ENCODE measurements around the gene MESP1.
A peak's percentile ranks its signal among the peaks of the same experiment; 100 is the strongest.
"Not testable (repeated sequence)": the region's sequence is repeated elsewhere in the genome, so short reads cannot be mapped to it uniquely, and the experiment has no call there.

Gene MESP1
- 0 to 1.6 (median 0.42) reads per million in 9 experiments for total RNA-seq

DNA sequence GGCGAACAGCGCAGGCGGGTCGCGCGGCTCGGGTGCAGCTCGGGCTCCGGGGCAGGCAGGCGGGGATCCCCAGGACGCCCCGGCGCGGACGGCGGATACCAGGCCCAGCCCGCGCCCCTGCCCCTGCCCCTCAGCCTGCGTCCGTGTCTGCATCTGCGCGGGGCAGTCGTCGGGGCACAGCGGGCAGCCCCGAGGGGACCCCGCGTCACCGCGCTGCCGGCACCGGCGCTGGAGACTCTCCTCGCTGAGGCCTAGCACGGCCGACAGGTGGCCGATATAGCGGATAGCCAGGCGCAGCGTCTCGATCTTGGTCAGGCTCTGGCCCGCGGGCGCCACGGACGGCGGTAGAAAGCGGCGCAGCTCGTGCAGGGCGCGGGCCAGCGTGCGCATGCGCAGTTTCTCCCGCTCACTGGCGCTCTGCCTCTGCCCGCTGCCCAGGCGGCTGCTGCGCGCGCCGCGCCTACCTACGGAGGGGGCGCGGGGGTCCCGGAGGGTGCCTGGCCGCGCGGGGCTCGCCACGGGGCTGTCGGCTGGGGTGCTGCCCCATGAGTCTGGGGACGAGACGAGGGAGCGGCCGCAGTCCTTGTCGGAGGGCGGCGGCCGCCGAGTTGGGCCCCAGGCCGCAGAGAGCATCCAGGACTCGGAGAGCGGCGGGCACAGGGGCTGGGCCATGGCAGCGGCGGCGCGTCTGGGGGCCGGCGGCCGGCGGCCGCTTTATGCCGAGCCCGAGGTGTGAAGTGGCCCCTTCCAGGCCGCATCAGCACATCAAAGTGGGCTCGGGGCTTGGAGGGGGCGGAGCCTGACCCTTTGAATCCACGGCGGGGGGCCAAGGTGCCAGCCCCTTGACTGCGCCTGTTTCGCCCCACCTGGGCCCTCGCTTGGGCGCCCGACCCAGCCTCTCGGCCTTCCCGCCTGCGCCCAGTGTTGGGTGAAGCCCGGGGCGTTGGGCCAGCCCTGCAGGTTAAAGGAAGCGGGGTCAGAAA is at the start of gene MESP1:
Gene MESP1, minus strand, starts transcription at position 690 of the 983 bp plus-strand sequence. Its CDS starts 18 bp downstream, at position 672.
- peaks cover 3 to 11% of the 10 kb centered on the region in 2 donors for H3K27me3 Mint-ChIP-seq

DNA sequence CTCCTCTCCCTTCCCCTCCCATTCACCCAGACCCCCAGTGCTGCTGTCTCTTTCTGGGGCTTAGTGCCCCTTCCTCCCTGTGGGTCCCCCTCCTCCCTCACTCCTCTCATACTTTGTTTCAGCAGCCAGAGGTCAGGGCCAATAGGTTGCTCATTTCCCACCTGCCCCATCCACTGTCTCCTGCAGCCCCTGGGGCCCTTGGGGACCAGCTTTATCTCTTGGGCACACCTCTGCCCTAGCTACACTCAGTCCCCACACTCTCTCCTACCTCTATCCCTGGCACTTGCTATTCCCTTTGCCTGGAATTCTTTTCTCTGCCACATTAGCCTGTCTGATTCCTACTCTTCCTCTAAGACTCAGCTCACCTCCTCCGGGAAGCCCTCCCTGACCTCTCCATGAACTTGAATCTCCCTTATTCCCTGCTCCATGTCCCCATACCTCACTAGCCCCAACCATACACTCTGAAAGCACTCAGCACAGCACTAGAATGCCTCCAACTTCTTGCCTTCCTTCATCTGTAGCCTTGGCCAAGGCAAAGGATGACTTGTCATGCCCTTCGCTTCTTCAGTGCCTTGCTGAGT is 49.0 kb upstream of the MESP1 start:
- Mint-ChIP-seq H3K9me3 (no peaks in the 10 kb centered on the region), H3K27ac (no peak overlapping the region), H3K4me3 (no peak overlapping the region), H3K4me1 (ENCODE audit: low read depth in 2 of 2) (peaks cover 0 to 3% of the 10 kb centered on the region in 2 donors), H3K27me3 (peaks cover 26 to 52% of the 10 kb centered on the region in 2 donors), H3K36me3 (ENCODE audit: insufficient read depth) (no peaks in the 10 kb centered on the region)
- ATAC-seq (replicated peaks) (no peak), DNase-seq (no peak)

More for the DNA sequence above, at the start of gene MESP1:
- ATAC-seq (replicated peaks) (peak; percentile 89), DNase-seq (peak; percentile 82 to 83 (median 83))
- H3K4me3 Mint-ChIP-seq: peak within 1 kb of the TSS; percentile 78 to 79
- H3K4me1 Mint-ChIP-seq (ENCODE audit: low read depth in 2 of 2): peaks cover 5 to 6% of the 10 kb centered on the region in 2 donors
- peaks cover 10% of the 10 kb centered on the region for H3K36me3 Mint-ChIP-seq (ENCODE audit: insufficient read depth)
- H3K27ac Mint-ChIP-seq: peak within 1 kb of the TSS in 1 of 2 donors; percentile 18
- H3K9me3 Mint-ChIP-seq: no peaks in the 10 kb centered on the region

DNA sequence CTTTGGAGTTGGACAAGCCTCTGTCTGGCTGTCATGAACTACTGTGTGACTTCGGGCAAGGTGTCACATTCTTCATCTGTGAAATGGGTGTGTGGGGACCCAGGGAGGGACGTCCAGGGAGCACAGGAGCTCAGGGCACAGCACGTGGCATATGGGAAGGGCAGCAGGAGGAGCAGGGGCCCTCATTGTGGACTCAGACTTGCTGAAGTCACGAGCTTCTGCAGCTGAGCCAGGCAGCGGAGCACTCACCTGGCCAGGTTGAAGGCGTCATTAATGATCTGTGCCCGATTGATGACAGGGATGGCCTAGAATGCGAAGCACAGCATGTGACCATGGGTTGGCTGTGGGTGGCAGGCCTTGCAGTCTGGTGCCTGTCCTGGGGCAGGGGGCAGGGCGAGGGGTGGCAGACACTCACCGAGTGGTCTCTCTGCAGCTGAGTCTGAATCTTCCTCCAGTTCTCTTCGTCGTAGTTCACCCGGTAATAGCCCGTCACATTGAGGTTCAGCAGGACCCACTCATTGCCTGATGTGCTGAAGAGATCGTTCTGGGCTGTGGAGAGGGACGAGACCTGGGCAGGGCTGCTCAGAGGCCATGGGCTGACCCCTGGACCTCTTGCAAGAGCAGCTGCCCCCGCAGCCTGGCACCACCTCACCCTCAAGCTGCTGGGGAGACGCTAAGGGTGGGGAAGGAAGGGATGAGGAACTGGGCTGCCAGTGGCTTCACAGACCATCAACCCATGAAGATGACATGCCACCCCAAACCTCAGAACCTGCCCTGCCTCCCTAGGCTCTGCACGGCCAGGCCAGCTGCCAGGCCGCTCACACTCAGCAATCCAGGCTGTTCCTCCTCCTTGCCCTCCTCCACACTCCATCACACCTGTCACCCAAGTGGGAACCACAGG is 48.2 kb upstream of the MESP1 start:
- peaks cover 26 to 44% of the 10 kb centered on the region in 2 donors for H3K27me3 Mint-ChIP-seq
- peaks cover 0 to 3% of the 10 kb centered on the region in 2 donors for H3K4me1 Mint-ChIP-seq (ENCODE audit: low read depth in 2 of 2)
- H3K27ac Mint-ChIP-seq: no peak overlapping the region
- H3K36me3 Mint-ChIP-seq (ENCODE audit: insufficient read depth): no peaks in the 10 kb centered on the region
- no peaks in the 10 kb centered on the region for H3K9me3 Mint-ChIP-seq
- ATAC-seq (replicated peaks) (no peak), DNase-seq (no peak)
- H3K4me3 Mint-ChIP-seq: no peak overlapping the region

DNA sequence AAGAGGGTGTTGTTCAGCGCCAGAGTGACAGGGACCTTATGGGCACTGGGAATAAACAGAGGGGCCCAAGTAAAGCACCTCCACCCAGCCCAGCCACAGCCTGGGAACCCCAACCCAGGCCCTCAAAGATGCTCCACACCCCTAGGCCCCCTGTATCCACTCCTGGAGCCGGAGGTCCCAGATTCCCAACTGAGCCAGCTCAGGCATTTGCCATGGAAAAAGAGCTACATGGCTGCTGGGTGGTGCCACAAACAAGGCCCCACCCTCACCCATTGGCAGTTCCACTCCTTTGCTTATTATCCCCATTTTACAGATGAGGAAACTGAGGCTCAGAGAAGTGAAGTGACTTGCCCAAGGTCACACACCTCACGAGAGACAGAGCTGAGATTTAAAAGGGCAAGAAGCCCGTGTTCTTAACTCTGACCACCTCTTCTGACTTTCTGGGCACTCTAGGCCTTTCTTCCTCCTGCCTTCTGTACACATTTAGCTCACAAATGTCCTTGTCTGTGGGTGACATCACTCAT is 46.7 kb upstream of the MESP1 start:
- H3K4me1 Mint-ChIP-seq (ENCODE audit: low read depth in 2 of 2): peaks cover 0 to 3% of the 10 kb centered on the region in 2 donors
- H3K36me3 Mint-ChIP-seq (ENCODE audit: insufficient read depth): no peaks in the 10 kb centered on the region
- no peak overlapping the region for H3K4me3 Mint-ChIP-seq
- DNase-seq (no peak), ATAC-seq (replicated peaks) (no peak)
- no peaks in the 10 kb centered on the region for H3K9me3 Mint-ChIP-seq
- H3K27ac Mint-ChIP-seq: no peak overlapping the region
- peaks cover 21 to 43% of the 10 kb centered on the region in 2 donors for H3K27me3 Mint-ChIP-seq

GRCh38 chr15:89795996-89796395 is 44.9 kb upstream of the MESP1 start:
- no peaks in the 10 kb centered on the region for H3K4me1 Mint-ChIP-seq (ENCODE audit: low read depth in 2 of 2)
- DNase-seq (no peak), ATAC-seq (replicated peaks) (no peak)
- H3K9me3 Mint-ChIP-seq: no peaks in the 10 kb centered on the region
- H3K27me3 Mint-ChIP-seq: peaks cover 10 to 43% of the 10 kb centered on the region in 2 donors
- H3K4me3 Mint-ChIP-seq: no peak overlapping the region
- no peaks in the 10 kb centered on the region for H3K36me3 Mint-ChIP-seq (ENCODE audit: insufficient read depth)
- H3K27ac Mint-ChIP-seq: no peak overlapping the region

GRCh38 chr15:89794627-89795241 is 43.7 kb upstream of the MESP1 start:
- Mint-ChIP-seq H3K9me3 (no peaks in the 10 kb centered on the region), H3K27me3 (peaks cover 13 to 42% of the 10 kb centered on the region in 2 donors), H3K27ac (no peak overlapping the region), H3K4me3 (no peak overlapping the region), H3K4me1 (ENCODE audit: low read depth in 2 of 2) (no peaks in the 10 kb centered on the region), H3K36me3 (ENCODE audit: insufficient read depth) (no peaks in the 10 kb centered on the region)
- DNase-seq (no peak), ATAC-seq (replicated peaks) (no peak)

DNA sequence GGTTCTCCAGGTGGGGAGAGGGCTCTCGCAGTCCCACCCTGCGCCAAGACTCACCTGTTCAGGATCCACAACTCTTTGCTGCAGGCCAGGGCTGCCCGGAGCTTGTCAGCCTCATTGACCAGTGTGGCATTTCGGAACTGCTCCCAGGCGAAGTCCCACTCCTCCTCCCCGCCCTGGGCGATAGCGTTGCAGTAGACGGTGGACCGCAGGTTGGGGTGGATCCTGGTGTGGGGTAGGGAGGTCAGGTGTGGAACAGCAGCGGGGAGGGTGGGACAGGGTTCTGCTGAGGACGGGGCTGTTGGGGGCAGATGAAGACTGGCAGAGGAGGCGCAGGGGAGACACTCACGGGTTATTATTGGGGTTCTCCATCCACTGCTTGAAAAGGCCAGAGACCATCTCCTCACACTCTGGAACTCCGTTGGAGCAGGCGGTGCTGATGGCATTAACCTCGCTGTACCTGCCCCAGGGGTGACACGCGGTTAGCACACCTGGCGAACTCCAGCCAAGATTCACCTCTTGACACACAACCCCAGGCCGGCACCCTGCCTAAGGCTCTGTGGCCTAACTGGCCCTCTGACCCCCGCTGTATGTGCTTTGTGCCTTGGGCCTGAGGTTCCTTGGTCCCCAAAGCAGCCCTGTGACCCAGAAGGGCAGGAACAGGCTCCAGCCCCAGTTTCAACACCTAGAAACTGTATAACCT is 41.2 kb upstream of the MESP1 start:
- H3K9me3 Mint-ChIP-seq: peaks cover 5 to 7% of the 10 kb centered on the region in 2 donors

DNA sequence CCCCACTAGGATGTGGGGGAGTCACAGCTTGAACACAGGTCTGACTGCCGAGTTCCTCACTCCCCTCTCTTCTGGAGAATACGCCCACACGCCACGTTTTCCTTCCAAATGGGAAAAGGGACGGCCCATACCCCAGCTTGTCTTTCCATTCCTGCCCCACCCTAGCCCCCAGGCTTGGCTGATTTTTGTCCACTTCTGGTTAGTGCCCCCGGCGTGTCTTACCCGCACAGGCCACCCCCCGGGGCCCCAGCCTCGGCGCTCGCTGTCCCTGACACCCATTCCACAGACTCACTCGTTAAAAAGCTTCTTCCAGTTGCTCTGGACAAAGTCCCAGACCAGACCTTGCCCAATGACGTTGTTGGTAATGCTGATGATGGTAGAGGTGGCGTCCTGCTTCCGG is 39.6 kb upstream of the MESP1 start:
- Mint-ChIP-seq H3K27me3 (peaks cover 24 to 46% of the 10 kb centered on the region in 2 donors), H3K36me3 (ENCODE audit: insufficient read depth) (no peaks in the 10 kb centered on the region), H3K27ac (no peak overlapping the region), H3K4me3 (no peak overlapping the region), H3K9me3 (peaks cover 5 to 7% of the 10 kb centered on the region in 2 donors), H3K4me1 (ENCODE audit: low read depth in 2 of 2) (no peaks in the 10 kb centered on the region)
- no peak for DNase-seq
- ATAC-seq (replicated peaks): no peak

More for the DNA sequence above, 41.2 kb upstream of the MESP1 start:
- Mint-ChIP-seq H3K27ac (no peak overlapping the region), H3K4me3 (no peak overlapping the region), H3K27me3 (peaks cover 21 to 46% of the 10 kb centered on the region in 2 donors), H3K36me3 (ENCODE audit: insufficient read depth) (no peaks in the 10 kb centered on the region), H3K4me1 (ENCODE audit: low read depth in 2 of 2) (no peaks in the 10 kb centered on the region)
- no peak for DNase-seq
- no peak for ATAC-seq (replicated peaks)

DNA sequence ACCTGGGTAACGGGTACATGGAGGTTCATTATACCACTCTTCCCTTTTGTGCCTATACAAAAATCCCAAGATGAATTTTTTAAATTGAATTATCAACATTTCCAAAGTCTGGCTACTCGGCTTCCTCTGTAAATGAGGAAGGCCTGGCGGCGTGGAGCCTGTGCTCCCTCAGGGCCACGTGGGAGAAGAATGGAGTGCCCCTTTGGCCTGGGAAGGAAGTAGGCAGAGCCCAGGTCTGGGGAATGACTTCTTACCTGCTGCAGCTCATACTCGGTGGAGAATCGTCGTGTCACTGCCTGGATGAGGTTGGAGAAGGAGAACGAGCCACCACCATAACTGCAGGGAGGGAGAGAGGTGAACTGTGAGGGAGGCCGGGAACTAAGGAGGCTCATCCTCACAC is 39.2 kb upstream of the MESP1 start:
- H3K9me3 Mint-ChIP-seq: peaks cover 5 to 7% of the 10 kb centered on the region in 2 donors
- ATAC-seq (replicated peaks) (no peak), DNase-seq (no peak)
- H3K4me3 Mint-ChIP-seq: no peak overlapping the region
- peaks cover 28 to 46% of the 10 kb centered on the region in 2 donors for H3K27me3 Mint-ChIP-seq
- no peak overlapping the region for H3K27ac Mint-ChIP-seq
- H3K4me1 Mint-ChIP-seq (ENCODE audit: low read depth in 2 of 2): no peaks in the 10 kb centered on the region
- no peaks in the 10 kb centered on the region for H3K36me3 Mint-ChIP-seq (ENCODE audit: insufficient read depth)

DNA sequence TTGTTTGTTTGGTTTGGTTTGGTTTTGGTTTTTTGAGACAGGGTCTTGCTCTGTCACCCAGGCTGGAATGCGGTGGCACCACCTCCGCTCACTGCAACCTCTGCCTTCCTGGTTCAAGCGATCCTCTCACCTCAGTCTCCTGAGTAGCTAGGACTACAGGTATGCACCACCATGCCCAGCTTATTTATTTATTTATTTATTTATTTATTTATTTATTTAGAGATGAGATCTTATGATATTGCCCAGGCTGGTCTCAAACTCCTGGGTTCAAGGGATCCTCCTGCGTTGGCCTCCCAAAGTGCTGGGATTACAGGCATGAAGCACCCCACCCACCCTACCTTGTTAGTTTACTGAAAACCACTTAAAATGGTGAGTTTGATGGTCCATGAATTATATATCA is 37.5 kb upstream of the MESP1 start:
- H3K36me3 Mint-ChIP-seq (ENCODE audit: insufficient read depth); ATAC-seq (replicated peaks); H3K4me3 Mint-ChIP-seq; H3K27ac Mint-ChIP-seq; DNase-seq; H3K9me3 Mint-ChIP-seq; H3K4me1 Mint-ChIP-seq (ENCODE audit: low read depth in 2 of 2): not testable (repeated sequence)
- H3K27me3 Mint-ChIP-seq: peaks cover 37 to 46% of the 10 kb centered on the region in 2 donors

DNA sequence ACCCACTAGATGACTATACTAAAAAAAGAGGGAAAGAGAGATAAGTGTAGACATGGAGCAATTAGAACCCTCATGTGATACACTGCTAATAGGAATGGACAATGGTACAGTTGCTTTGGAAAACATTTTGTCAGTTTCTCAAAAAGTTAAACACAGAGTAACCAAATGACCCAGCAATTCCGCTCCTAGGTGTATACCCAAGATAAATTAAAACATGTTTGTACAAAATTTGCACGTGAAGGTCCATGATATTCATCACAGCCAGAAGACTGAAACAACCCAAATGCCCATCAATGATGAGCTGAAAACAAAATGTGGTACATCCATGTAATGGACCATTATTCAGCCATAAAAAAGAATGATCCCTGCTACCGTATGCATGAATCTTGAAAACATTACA is 36.9 kb upstream of the MESP1 start:
- Mint-ChIP-seq H3K36me3 (ENCODE audit: insufficient read depth) (no peaks in the 10 kb centered on the region), H3K4me1 (ENCODE audit: low read depth in 2 of 2) (no peaks in the 10 kb centered on the region), H3K27me3 (peaks cover 37 to 42% of the 10 kb centered on the region in 2 donors), H3K27ac (no peak overlapping the region), H3K9me3 (peaks cover 5 to 7% of the 10 kb centered on the region in 2 donors), H3K4me3 (no peak overlapping the region)
- DNase-seq (no peak), ATAC-seq (replicated peaks) (no peak)

DNA sequence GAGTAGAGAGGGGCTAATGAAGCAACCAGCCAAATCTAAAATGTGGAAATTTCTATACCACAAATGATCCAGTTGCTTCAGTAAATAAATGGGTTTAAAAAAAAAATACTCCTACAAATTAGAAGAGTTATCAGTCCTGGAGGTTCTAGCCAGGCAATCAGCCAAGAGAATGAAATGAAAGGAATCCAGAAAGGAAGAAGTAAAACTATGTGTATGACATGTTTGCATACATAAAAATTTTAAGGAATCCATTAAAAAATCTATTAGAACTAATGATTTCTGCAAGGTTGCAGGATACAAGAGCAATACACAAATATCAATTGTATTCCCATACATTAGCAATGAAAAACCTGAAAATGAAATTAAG is 34.7 kb upstream of the MESP1 start:
- ATAC-seq (replicated peaks) (no peak), DNase-seq (no peak)
- Mint-ChIP-seq H3K4me3 (no peak overlapping the region), H3K9me3 (peaks cover 5 to 7% of the 10 kb centered on the region in 2 donors), H3K36me3 (ENCODE audit: insufficient read depth) (no peaks in the 10 kb centered on the region), H3K27me3 (peaks cover 28 to 38% of the 10 kb centered on the region in 2 donors), H3K27ac (no peak overlapping the region), H3K4me1 (ENCODE audit: low read depth in 2 of 2) (no peaks in the 10 kb centered on the region)
